Ovary (tissue), 3 donors: ENCODE measurements around the gene ADGRG1.

Source experiments
- CTCF ChIP-seq, 3 donors: fragments of 450-650 bp in 2 of 3; fragments of 200-600 bp in 1 of 3; IDR thresholded peaks; one replicate each; pipeline versions ENCODE4 v1.5.1 to v1.8.0; 2016 to 2022; ENCODE audit warnings: antibody characterized with exemption in 3 of 3, mild to moderate bottlenecking in 1 of 3
- POLR2A ChIP-seq: fragments of 450-650 bp; IDR thresholded peaks from one replicate; pipeline ENCODE4 v1.6.1; 2017; ENCODE audit warnings: antibody characterized with exemption, mild to moderate bottlenecking, moderate library complexity
- donor health status: DM: no; HTN: no; CAD: no.

DNA sequence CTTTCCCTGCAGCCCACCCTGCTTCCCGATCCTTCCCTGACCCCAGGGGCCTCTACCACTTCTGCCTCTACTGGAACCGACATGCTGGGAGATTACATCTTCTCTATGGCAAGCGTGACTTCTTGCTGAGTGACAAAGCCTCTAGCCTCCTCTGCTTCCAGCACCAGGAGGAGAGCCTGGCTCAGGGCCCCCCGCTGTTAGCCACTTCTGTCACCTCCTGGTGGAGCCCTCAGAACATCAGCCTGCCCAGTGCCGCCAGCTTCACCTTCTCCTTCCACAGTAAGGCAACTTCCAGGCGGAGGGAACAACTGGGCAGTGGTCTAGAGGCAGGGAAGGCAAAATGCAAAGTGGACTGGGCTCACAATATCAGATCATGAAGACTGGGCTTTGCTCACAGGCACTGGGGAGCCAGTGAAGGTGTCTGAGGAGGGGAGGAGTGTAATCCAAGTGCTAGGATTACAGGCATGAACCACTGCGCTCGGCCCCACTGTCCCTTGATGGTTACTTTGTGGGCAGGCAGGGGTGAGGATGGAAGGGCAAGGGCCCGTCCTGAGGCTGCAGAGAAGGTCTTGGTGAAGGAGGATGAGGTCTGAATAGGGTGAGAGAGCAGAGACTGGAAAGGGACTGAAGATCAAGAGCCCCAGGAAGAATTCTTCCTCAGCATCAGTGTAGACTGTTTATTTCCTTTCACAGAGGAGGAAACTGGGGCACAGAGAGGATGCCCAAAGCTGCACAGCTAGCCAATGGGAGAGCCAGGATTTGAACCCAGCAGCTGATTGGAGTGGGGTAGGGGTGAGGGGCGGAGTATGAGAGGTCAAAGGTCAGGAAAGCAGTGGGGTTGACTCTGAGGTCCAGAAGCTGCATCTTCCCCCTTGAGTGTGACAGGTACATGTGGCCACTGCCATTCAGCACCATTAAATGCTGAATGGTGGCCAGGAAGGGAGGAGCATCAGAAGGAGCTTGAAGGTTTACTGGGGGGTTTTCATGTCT is 23.2 kb downstream of the ADGRG1 start:
- TF ChIP-seq CTCF (IDR thresholded peaks at IDR 0.05) (no peak), POLR2A (no peak)
